ENCODE results near the gene PLAC1.

PLAC1 gene, protein sequence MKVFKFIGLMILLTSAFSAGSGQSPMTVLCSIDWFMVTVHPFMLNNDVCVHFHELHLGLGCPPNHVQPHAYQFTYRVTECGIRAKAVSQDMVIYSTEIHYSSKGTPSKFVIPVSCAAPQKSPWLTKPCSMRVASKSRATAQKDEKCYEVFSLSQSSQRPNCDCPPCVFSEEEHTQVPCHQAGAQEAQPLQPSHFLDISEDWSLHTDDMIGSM

DNA sequence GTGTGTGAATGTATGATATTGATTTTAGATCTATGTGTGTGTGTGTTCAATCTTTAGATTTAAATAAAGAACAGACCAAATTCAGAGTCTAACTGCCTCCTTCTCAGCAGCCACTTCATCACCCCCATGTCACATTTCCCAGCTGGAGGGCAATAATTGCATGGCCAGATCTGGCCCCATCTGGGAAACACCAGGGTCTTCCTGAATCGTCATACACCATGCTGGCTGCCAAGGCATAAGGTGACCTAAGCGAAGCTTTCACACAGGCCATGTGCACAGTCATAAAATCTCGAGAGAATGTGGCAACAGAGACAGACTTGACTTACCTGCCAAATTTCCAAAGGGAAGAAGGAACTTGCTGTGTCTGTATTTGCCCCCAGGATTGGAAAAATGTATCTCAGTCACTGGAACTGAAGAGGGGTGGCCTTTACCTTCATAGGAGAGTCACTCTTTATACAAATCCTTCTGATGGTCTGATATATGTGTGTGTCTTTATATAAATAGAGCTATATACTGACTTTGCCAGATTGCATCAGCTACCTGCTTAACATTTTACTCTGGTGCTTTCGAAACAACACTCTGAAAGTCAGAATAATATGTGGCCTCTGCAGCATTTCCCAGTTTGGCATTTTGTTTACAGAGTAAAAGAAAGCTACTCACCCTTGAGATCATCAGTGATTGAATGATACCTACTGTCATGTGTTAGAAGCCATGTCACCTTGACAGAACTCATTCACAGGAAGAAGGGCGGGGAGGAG, at the start of gene PLAC1:
Gene PLAC1, minus strand, starts transcription at position 470 of the 758 bp plus-strand sequence. CDS start 91,789 bp downstream, outside the sequence.
- DNase-seq (ENCODE audit: low read depth in 3 of 3, low spot score in 1 of 3) = no peak

DNA sequence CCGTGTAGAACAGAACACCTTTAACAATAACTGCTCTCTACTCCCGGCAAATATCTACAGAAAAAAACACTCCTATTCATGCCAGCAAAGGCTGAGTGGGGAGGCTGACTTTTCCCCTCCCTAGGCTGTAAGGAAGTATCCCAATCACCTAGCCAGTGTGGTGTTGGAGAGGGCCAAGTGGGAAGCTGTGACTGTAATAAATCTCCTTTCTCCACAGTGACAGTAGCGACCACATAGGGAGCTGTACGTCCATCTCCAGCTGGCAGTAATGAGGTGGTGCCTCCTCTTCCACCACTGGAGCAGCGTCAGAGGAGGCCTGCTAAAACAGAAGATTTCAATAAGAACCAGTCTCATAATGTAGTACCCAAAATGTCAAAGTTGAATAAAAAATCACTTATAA, 47.9 kb upstream of the PLAC1 start:
- no peak for DNase-seq (ENCODE audit: low read depth in 3 of 3, low spot score in 1 of 3)

DNA sequence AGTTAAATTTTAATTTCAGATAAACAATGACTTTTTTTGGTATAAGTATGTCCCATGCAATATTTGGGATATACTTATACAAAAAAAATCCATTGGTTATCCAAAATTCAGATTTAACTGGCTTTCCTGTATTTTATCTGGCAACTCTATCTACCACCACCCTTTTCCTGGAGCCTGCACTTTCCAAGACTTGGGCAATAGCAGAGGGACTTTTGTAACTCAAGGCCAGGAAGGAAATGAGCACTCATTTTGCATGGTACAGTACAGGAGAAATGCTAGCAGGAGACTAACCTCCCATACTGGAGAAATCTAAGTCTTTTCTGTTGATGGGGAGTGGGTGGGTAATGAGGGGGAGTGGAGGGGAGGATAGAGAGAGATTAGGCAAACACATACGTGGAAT, 37.7 kb upstream of the PLAC1 start:
- DNase-seq (ENCODE audit: low read depth in 3 of 3, low spot score in 1 of 3) = no peak

DNA sequence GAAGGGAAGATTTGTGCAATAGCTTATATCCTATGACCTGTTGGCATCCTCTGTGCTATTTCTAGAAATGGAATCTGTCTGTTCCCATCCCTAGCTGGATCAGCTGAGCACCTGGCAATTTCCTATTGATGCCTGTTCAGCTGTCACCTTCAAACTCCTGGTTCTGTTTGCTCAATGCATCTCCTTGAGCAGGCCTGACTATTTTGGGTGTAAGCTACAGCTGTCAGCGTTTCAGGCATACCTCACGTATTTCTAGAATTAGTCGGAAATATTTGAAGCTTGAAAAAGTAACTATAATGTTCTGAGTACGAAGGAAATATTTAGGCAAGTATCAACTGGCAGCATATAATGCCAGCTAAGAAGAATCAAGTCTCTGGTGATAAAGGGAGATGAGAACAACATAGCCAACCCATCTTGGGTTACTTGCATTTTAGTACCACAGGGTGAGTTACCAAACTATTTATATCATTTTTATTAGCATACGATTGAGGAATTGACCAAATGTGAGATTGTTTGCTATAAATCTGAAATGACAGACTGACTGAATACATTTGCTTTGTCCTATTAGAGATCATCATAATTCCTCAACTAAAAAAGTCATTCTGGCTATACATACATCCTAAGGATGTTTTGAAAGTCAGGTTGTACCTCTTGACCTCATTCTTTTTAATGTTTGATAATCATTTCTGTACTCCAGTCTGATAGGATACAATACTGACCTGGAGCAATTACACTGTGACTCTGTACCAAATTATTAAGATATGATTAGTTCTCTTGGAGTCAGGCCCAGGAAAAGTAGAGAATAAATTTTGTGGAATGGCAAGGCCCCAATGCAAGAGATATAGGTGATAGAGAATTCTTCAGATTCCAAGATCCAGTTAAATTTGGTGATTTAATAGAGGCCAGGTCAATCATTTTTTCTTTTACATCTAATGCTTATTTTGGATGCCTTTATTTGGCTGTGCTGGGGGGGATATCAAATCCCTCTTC, 36.4 kb upstream of the PLAC1 start:
- no peak for DNase-seq (ENCODE audit: low read depth in 3 of 3, low spot score in 1 of 3)

DNA sequence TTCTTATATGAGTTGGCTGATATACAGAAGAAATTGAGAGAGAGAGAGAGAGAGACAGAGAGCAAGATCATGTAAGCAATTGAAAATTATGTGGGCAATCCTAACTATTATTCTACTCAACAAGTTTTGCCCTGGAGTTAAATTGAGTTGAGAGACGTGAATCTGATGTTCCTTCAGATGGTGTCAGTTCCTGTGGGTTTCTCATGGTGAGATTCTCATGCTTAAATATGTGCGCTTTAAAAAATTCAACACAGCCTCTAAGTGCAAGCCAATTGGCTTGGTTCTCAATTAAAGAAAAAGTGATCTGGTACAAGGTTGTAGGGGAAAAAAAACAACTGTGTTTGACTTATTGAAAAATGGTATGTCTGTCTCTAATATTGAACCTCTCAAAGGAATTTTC, 35.4 kb upstream of the PLAC1 start:
- DNase-seq (ENCODE audit: low read depth in 3 of 3, low spot score in 1 of 3) = no peak

DNA sequence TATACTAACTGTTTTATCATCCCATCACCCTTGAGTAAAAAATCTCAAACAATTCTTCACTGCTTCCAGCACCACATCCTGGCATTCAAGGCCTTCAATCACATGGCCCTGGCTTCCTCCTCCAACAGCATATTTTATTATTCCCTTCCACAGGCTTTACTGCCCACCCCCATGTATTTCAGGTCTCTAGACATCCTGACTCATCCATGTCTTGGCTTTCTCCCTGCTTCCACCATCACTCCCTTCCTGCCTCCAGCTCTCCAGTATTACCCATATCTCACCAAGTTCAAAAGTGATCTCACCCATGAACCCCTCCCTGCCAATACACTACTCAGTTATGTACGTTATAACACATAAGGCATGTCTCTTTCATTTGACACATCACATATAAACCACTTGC, 34.7 kb upstream of the PLAC1 start:
- DNase-seq (ENCODE audit: low read depth in 3 of 3, low spot score in 1 of 3) = no peak

DNA sequence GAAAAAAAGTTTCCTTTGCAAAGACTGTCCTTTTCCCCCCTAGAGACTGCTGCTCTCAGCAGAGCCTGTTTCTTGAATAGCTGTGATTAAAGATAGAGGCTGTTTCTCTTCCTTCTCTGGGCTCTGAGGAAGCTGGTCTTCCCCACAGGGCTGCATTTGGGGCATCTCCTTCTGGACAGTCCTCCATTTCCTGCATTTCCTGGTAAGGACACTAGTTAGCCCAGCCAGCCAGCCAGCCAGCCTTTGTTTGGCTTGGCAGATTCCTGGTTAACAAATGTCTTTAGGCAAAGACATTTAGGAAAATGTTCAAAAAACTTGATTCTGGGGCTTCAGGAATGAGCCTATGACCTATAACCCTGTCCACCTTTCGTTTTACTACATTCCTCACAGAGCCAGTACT, 34.0 kb upstream of the PLAC1 start:
- no peak for DNase-seq (ENCODE audit: low read depth in 3 of 3, low spot score in 1 of 3)

DNA sequence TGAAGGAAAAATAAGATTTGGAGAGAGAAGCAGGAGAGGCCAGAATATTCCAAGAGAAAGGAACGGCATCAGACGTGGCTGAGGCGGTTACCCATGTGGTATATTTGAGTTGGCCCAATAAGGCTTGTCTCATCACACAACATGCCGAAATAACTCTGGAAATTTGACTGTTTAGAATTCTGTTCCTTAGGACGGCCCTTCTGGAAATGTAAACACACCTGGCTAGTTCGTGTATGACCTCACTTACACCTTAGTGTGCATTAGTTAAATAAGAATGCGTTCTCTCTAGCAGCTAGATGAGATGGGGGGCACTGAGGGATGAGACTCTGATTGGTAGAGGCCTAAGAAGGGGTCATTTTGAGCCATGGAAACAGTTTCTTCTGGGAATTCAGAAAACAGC, 33.2 kb upstream of the PLAC1 start:
- no peak for DNase-seq (ENCODE audit: low read depth in 3 of 3, low spot score in 1 of 3)

DNA sequence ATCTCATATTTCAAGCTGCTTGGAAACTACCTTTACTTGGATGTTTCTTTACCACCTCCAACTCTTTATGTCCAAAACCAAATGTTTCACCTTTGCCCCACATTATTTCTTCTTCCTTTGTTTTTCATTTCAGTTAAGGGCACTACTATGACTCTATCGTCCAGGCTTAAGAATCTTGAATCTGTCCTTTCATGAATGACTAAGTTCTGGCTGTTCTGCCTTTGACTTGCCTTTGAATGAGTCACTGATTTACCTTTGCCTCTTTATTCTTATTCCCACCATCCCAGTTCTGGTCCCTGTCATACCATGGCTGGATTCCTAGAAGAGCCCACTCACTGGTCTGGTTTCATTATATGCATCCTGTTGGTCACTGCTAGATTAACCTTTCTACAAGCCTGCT, 30.6 kb upstream of the PLAC1 start:
- DNase-seq (ENCODE audit: low read depth in 3 of 3, low spot score in 1 of 3) = no peak

DNA sequence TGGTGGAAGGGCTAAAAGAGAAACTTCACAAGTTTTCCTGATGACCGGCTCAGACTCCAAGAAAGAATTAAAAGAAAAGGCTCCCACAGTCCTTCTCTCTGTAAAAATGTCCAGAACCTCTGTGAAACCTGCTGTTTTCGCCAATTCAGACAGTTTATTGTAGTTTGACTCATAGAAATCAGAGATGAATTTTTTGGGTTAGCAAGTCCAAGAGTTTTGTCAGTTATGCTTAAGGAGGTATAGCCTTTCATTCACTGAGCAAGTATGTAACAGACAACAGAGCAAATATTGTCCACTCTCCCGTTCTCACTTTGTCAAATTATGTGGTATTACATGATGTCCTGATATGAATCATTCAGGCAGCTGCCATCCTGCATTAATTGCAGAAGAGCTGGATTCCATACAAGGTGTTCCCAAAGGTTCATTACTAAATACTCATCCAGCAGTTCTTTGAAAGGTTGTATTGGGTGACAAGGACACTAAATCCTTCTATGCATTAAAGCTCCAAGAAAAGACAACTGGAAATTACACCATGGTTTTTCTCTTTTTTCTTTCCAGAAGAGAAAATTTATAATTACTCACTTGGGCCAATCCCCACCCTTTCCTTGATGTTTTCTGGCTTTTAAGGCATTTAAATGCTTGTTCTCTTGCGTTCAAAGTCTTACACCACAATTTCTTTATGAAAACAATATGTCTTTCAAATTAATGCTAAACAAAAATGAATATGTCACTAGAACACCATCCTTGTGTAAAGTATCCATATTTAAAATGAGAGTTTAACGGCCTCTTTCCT, 30.0 kb upstream of the PLAC1 start:
- DNase-seq (ENCODE audit: low read depth in 3 of 3, low spot score in 1 of 3) = no peak

DNA sequence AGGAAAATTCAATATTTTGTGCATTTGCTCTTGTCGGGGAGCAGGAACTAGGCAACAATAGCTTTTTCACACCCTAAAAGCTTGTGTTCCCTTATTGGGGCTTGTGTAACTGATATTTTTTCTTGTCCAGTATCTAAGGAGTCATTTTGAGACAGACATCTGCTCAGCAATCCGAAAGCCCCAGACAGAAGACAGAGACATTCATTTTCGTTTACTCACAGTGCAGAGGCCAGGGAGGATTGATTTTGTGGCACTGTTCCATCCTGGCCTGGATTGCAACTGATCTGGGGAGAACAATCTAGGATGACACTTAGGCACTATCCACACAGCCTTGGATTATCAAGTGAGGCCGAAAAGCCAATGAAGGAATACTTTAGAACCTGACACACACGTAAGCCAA, 27.4 kb upstream of the PLAC1 start:
- DNase-seq (ENCODE audit: low read depth in 3 of 3, low spot score in 1 of 3) = no peak

DNA sequence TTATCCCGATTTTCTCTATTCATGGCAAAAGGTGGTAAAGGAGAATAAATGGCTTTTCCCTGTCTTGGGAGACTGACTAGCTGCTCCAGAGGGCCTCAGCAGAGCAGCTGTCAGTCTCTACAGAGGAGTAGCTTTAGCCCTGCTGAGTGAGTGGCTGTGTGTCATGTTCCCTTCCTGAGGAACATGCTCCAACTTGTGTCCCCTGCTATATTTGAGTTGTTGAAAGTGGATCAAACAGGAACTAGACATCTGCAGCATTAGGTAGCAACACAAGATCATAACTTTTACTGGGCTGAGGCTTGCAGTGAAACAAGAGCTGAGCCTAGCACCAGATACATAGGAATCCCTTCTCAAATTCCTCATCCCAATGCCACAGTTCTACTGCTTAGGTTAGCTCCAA, 26.7 kb upstream of the PLAC1 start:
- no peak for DNase-seq (ENCODE audit: low read depth in 3 of 3, low spot score in 1 of 3)

DNA sequence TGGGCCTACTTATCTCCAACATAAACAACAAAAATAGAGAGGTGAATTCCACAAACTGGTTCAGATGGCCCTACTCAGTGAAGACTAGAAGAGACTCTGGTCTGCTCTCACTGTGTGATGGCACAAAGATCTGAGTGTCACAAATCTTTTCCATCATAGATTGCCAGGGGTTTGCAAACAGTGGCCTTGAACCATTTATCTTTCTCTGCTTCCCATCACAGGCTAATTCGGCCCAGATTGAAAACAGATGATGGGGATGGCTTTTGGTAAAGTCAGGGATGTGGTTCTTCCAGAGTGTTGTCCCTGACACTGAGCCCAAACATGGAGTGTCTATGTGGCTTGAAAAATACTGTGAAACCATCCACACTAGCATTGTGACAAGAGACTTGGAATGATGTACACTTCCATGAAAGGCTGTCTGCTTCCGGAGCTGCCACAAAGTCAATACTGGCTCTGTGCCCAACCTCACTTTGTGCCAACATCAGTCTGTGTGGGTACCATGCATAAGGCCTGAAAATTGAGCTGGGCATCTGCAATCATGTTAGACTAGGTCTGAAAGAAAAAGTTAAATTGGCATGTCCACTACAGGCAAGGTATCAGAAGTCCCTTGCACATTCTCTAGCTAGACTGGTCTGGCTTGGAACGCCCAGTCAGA, 25.2 kb upstream of the PLAC1 start:
- no peak for DNase-seq (ENCODE audit: low read depth in 3 of 3, low spot score in 1 of 3)

DNA sequence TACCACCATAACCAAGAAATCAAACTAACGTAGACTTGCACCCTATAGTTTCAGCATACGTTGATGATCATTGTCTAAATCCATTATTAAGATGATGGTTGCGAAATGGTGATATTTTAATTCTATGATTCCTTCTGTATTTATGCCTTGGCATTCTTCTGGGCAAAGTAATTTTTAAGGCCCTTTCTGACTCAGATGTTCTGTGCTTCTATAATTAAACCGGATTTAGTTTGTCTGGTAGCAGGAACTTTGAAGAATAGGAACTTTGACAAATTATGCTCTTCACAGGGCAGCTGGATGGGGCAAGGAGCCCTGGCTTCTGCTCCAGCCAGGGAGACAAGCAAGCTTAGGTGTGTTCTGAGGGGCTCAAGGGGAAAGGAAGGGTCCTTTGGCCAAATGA, 23.8 kb upstream of the PLAC1 start:
- DNase-seq (ENCODE audit: low read depth in 3 of 3, low spot score in 1 of 3) = no peak

DNA sequence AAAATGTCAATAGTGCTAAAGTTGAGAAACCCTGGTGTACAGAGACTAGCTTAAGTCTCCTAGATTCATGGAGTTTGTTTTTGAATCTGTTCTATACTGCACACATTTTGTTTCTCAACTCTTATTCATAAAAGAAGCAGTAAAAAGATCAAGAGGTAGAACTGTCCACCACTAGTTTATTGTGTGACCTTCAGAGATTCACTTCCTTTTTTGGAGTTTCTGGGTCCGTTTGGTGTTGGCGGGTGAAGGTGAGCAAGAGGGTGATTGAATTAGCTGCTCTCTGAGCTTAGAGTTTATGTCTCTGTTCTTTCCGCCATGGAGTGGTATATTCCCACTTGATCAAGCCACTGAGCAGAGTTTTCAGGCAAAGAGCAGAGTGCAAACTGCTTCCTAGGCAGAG, 21.4 kb upstream of the PLAC1 start:
- DNase-seq (ENCODE audit: low read depth in 3 of 3, low spot score in 1 of 3) = no peak

DNA sequence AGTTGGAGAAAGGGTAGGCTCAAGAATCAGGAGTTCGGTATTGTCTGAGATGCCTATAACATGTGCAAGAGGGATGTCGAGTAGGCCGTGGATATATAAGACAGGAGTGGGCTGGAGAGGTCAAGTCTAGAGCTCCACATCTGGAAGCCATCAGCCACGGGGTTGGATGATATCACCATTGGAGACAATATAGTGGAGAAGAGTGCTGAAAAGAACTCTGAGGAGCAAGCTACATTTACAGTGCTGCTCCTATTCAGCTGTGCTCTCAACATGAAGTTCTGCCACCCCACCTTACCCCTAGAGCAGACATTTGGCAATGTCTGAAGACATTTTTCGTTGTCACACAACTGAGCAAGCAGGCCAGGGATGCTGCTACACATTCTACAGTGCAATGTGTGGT, 20.9 kb upstream of the PLAC1 start:
- DNase-seq (ENCODE audit: low read depth in 3 of 3, low spot score in 1 of 3) = no peak

DNA sequence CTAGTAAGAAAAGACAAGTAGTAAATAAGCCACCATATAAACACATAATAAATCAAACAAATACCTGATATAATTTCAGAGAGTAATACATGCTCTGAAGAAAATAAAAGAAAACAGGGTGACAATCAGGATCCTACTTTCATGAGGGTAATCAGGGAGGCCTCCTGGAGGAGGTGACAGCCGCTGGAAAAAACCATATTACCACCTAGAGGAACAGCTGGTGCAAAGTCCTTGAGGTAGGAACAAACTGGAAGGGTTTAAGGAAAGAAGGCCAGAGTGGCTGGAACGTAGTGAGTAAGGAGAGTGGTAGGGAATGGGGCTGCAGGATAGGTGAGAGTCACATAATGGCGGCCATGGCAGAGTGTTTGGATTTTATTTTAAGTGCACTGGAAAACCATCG, 19.1 kb upstream of the PLAC1 start:
- no peak for DNase-seq (ENCODE audit: low read depth in 3 of 3, low spot score in 1 of 3)

DNA sequence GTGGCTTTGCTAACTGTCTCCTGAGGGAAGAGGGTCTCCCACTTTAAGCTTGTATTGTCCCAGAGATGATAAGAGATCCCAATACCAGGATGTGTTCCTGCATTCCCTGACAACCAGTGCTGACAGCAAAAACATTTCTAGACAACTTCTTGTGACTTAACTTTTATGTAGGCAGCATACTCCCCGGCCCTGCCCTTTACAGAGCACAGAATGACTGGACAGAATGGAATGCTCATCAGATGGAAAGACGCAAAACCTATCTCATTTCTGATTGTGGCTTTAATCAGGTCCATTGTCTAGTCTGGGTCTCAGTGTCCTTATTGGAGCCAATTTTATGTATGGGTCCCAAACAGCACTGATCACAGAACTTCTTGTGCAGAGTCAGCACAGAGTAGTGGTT, 18.2 kb upstream of the PLAC1 start:
- no peak for DNase-seq (ENCODE audit: low read depth in 3 of 3, low spot score in 1 of 3)

DNA sequence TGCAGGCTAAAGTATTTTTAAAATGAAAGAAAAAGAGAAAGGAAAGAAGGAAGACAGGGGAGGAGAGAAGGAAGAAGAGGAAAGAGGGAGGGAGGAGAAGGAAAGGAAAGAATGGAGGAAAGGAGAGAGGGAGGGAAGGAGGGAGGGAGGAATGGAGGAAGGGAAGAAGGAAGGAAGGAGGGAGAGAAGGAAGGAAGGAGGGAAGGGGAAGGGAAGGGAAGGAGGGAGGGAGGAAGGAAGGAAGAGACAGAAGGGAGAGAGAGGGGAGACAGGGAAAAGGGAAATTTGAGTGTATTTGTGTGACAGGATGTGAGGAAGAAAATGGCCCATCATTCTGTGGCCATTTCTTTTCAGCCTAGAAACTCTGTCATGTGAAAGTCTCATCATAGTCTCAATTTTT, 14.9 kb upstream of the PLAC1 start:
- DNase-seq (ENCODE audit: low read depth in 3 of 3, low spot score in 1 of 3) = no peak

DNA sequence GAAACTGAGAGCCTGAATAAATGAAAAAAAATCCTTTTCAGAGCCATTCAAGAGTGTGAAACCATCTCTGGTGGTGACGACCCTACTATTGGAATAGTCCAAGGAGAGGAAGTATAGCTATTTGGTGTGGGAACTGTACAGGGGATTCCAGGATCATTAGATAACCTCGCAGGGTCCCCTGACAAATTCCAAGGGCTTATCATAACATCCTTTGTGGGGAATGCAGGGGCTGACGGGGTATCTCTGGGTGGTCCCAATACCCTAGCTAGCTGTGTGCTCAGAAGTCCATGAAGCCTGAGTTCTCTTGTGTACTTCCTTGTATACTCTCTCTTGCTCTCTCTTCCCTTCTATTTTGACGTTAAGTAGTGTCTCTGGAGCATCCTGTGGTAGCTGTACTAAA, 13.8 kb upstream of the PLAC1 start:
- no peak for DNase-seq (ENCODE audit: low read depth in 3 of 3, low spot score in 1 of 3)

DNA sequence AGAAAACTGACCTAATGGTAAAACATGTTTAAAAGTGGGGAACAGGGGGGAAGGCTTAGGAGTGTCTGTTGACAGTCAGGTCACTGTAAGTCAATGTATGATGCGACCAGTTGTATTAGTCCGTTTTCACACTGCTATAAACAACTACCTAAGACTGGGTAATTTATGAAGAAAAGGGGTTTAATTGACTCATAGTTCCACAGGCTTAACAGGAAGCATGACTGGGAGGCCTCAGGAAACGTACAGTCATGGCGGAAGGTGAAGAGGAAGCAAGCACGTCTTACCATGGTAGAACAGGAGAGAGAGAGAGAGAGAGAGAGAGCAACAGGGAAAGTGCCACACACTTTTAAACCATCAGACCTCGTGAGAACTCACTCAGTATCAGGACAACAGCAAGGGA, 13.0 kb upstream of the PLAC1 start:
- DNase-seq (ENCODE audit: low read depth in 3 of 3, low spot score in 1 of 3) = no peak

Data from stimulated activated CD4-positive, alpha-beta T cell treated with anti-CD3 and anti-CD28 coated beads, TNF-alpha, amount 100 ng/mL, for 1 hour (primary cell).